HepG2 (cell line): ENCODE data around the gene RIN3. TPM values are rescaled to one million over a fixed set of nuclear protein-coding genes. Genes with fewer than 3 reads are reported as not detected.

Experiments
- ATAC-seq: fragments of 200-7000 bp; cut with Tn5 transposase; 3 replicates; pipeline ENCODE4 v1.9.1; 2020; ENCODE audit warnings: mild to moderate bottlenecking, moderate library complexity
- BruUV-seq: library from RNA; stranded (reverse); fragments of 400-500 nt; replicated peaks from 2 replicates; lab custom pipeline; 2021; lab: Mats Ljungman, UMichigan
- CTCF ChIA-PET: fragments of 300-600 bp; formaldehyde crosslinking; extraction: SDS; loops from one replicate; lab custom pipeline; 2021; ENCODE audit warnings: low total read pairs, inconsistent platforms, low intra/inter-chr PET ratio; lab: Yijun Ruan, JAX
- POLR2A ChIA-PET: fragments of 350-600 bp; sonication (Branson Sonifier 250); formaldehyde crosslinking; loops from one replicate; lab custom pipeline; 2020; ENCODE audit warnings: antibody characterized with exemption, inconsistent platforms; lab: Yijun Ruan, JAX
- DNase-seq: peaks from one replicate; pipeline ENCODE4 v3.0.0-alpha.2; 2015; ENCODE audit warnings: low spot score
- FAIRE-seq: peaks from 3 replicates; lab custom pipeline; 2011; peaks lifted over from hg19 to GRCh38; lab: Jason Lieb, UNC
- H2AFZ ChIP-seq: one replicate; pipeline ENCODE4 v1.6.1; 2011; ENCODE audit warnings: low read length, inconsistent platforms
- H3K27ac ChIP-seq: fragments of 300-600 bp; 3 replicates; pipeline ENCODE4 v1.8.0; 2011; ENCODE audit warnings: mixed run types, mild to moderate bottlenecking, mixed read lengths, low read length, inconsistent platforms; ENCODE audit not compliant: insufficient read depth; ENCODE audit errors: extremely low read length
- H3K27me3 ChIP-seq, 2 experiments: fragments of 200-600 bp in 1 of 2; 2 replicates in 1 of 2; 3 replicates in 1 of 2; pipeline versions ENCODE4 v1.6.0 to v1.8.0; 2011; ENCODE audit warnings: low read length in 2 of 2, mild to moderate bottlenecking in 2 of 2, moderate library complexity in 2 of 2, inconsistent platforms in 1 of 2; ENCODE audit not compliant: insufficient read depth in 2 of 2, control insufficient read depth in 1 of 2
- H3K36me3 ChIP-seq, 2 experiments: fragments of 200-600 bp in 1 of 2; replicated peaks in 1 of 2; 2 replicates in 1 of 2; 3 replicates in 1 of 2; pipeline versions ENCODE4 v1.5.1 to v1.8.0; 2011; ENCODE audit warnings: low read length in 2 of 2, inconsistent platforms in 1 of 2; ENCODE audit not compliant: insufficient read depth in 2 of 2, control insufficient read depth in 1 of 2
- H3K4me1 ChIP-seq: 2 replicates; pipeline ENCODE4 v1.5.1; 2012; ENCODE audit warnings: low read length, inconsistent platforms; ENCODE audit not compliant: insufficient read depth
- H3K4me2 ChIP-seq: 2 replicates; pipeline ENCODE4 v1.6.0; 2011; ENCODE audit warnings: low read depth, low read length, inconsistent platforms
- H3K4me3 ChIP-seq, 3 experiments: fragments of 200-600 bp in 1 of 3; sonication (generic), shearing (Covaris generic) in 1 of 3; replicated peaks in 1 of 3; 2 replicates each; pipeline ENCODE4 v1.5.1; 2011 to 2016; ENCODE audit warnings: low read length in 3 of 3, inconsistent platforms in 2 of 3, low read depth in 2 of 3, mild to moderate bottlenecking in 2 of 3, control low read depth in 1 of 3, mixed read lengths in 1 of 3; ENCODE audit not compliant: insufficient read depth in 1 of 3
- H3K79me2 ChIP-seq: one replicate; pipeline ENCODE4 v1.6.1; 2011; ENCODE audit warnings: low read length, inconsistent platforms; ENCODE audit not compliant: insufficient read depth
- H3K9ac ChIP-seq: 2 replicates; pipeline ENCODE4 v1.6.0; 2011; ENCODE audit warnings: mild to moderate bottlenecking, low read depth, low read length, inconsistent platforms; ENCODE audit not compliant: insufficient read depth
- H3K9me3 ChIP-seq: 2 replicates; pipeline ENCODE4 v1.5.1; 2012; ENCODE audit warnings: mild to moderate bottlenecking, low read length
- H4K20me1 ChIP-seq: 2 replicates; pipeline ENCODE4 v1.6.0; 2011; ENCODE audit warnings: inconsistent platforms, mild to moderate bottlenecking, low read length, moderate library complexity; ENCODE audit not compliant: insufficient read depth
- AKAP8 ChIP-seq: sonication (generic); formaldehyde crosslinking; IDR thresholded peaks from 2 replicates; pipeline ENCODE4 v1.5.1; 2020; ENCODE audit warnings: mild to moderate bottlenecking, missing genetic modification reagents
- CBFB ChIP-seq: sonication (generic); formaldehyde crosslinking; IDR thresholded peaks from 2 replicates; pipeline ENCODE4 v1.4.0; 2020; ENCODE audit warnings: missing genetic modification reagents
- MTA1 ChIP-seq: sonication (generic); formaldehyde crosslinking; IDR thresholded peaks from 2 replicates; pipeline ENCODE4 v1.4.0; 2020; ENCODE audit warnings: missing genetic modification reagents, mild to moderate bottlenecking, borderline replicate concordance
- PRDM10 ChIP-seq: sonication (generic); formaldehyde crosslinking; IDR thresholded peaks from 2 replicates; pipeline ENCODE4 v1.4.0; 2020; ENCODE audit warnings: low read depth, missing genetic modification reagents
- ZNF446 ChIP-seq: sonication (generic); formaldehyde crosslinking; IDR thresholded peaks from 2 replicates; pipeline ENCODE4 v1.5.0; 2020; ENCODE audit warnings: mild to moderate bottlenecking, missing genetic modification reagents
- ZNF567 ChIP-seq: sonication (generic); formaldehyde crosslinking; IDR thresholded peaks from 2 replicates; pipeline ENCODE4 v1.8.1; 2023; ENCODE audit warnings: mild to moderate bottlenecking, missing genetic modification reagents, borderline replicate concordance
- WGBS: methylation state at CpG from one replicate; pipeline ENCODE4 v1.1.6; 2017; ENCODE audit warnings: low lambda C conversion rate; 5-methylcytosine and 5-hydroxymethylcytosine counted together
- in situ Hi-C: cut with HindIII; loops from 2 replicates; pipeline ENCODE4 v1.10.0; 2017; ENCODE audit warnings: low pct_unique_long_range_greater_than_20kb; ENCODE audit not compliant: extremely low pct_ligation_motif_present
- intact Hi-C: fragments of 100-400 bp; cut with micrococcal nuclease; formaldehyde crosslinking; loops from one replicate; pipeline ENCODE4 v1.10.0; 2022; ENCODE audit not compliant: unreplicated experiment
- polyA plus RNA-seq, 8 experiments: library from polyadenylated mRNA; depleted of rRNA in 3 of 8; stranded (reverse) in 7 of 8; unstranded in 1 of 8; fragments of >200 nt; fragmentation: Illumina TruSeq in 4 of 8; extraction: Trizol in 4 of 8; gene quantifications; 2 replicates each; pipeline versions ENCODE4 v1.2.1 to v1.2.3, GENCODE V29; 2011 to 2016; ENCODE audit warnings: low read depth in 4 of 8, missing spikeins in 1 of 8, mixed read lengths in 1 of 8; ENCODE audit not compliant: insufficient read depth in 1 of 8
- total RNA-seq, 5 experiments: library from RNA; depleted of rRNA; stranded (reverse); fragments of >200 nt; fragmentation: Illumina TruSeq; extraction: Trizol; gene quantifications; 2 replicates each; pipeline ENCODE4 v1.2.3, GENCODE V29; 2016; ENCODE audit warnings: low read depth in 1 of 5

RIN3 gene
- total and polyA plus RNA-seq, 2 of the 13 experiments (the other 11 are each of a cell fraction or from before 2014, with no cell fraction given): 2.3 to 3.6 TPM

- no peak overlapping the region for H3K27ac ChIP-seq
- TF ChIP-seq AKAP8 (CRISPR knock-in tag) (no peak), ZNF567 (CRISPR knock-in tag) (no peak), ZNF446 (no peak), MTA1 (CRISPR knock-in tag) (no peak), PRDM10 (CRISPR knock-in tag) (no peak), CBFB (CRISPR knock-in tag) (no peak)
- TF ChIP-seq, all 625 proteins: peak for 0
- ChIA-PET CTCF (no interaction called here), POLR2A (no interaction called here)
- H2AFZ ChIP-seq: no peak overlapping the region
- peaks cover 15% of the 10 kb centered on the region for H3K4me1 ChIP-seq
- H4K20me1 ChIP-seq: no peaks in the 10 kb centered on the region
- H3K9ac ChIP-seq: no peak overlapping the region
- FAIRE-seq (no peak), DNase-seq (no peak), ATAC-seq (no peak)
- no TSS peak for BruUV-seq
- no peak overlapping the region for H3K4me3 ChIP-seq
- in situ Hi-C loops (no loop called here), intact Hi-C loops (no loop called here)
- no peaks in the 10 kb centered on the region for H3K36me3 ChIP-seq
- WGBS: 38% methylated on average over 10 of the region's 10 CpGs
- no peaks in the 10 kb centered on the region for H3K79me2 ChIP-seq
- H3K27me3 ChIP-seq: peaks cover 5 to 29% of the 10 kb centered on the region in 2 experiments; a peak in 4 of 5 replicates
- H3K9me3 ChIP-seq: no peaks in the 10 kb centered on the region
- no peak overlapping the region for H3K4me2 ChIP-seq
Measured at GRCh38 chr14:92487513-92488133, 26.0 kb upstream of the RIN3 start.
